ACHN (cell line): ENCODE results near the gene PLEKHA1.

Experiments used
- DNase-seq: peaks from one replicate; pipeline ENCODE4 v3.0.0-alpha.2; 2015
- in situ Hi-C: cut with HindIII; loops from 2 replicates; pipeline ENCODE4 v1.10.0; 2017; ENCODE audit warnings: low sequenced_read_pairs, low pct_ligation_motif_present, low pct_unique_long_range_greater_than_20kb

PLEKHA1 gene

GRCh38 chr10:122449153-122449552, 74.6 kb downstream of the PLEKHA1 start:
- in situ Hi-C loops = loop anchor here (25.0 kb wide), 1 partner anchor 162 kb away; no protein-coding TSS in a partner anchor
- no peak for DNase-seq

GRCh38 chr10:122450353-122450990, 76.0 kb downstream of the PLEKHA1 start:
- no peak for DNase-seq
- in situ Hi-C loops = no loop called here

- in situ Hi-C loops = no loop called here
- DNase-seq = no peak
Observed at GRCh38 chr10:122454071-122454470, 79.6 kb downstream of the PLEKHA1 start.

- in situ Hi-C loops = no loop called here
- DNase-seq = no peak
Observed at GRCh38 chr10:122454603-122455080, 80.1 kb downstream of the PLEKHA1 start, which contains the start of gene ARMS2. ARMS2 (plus strand) TSS chr10:122454653; CDS start chr10:122454728, 75 bp downstream.

GRCh38 chr10:122455376-122456079, 81.0 kb downstream of the PLEKHA1 start:
- in situ Hi-C loops = no loop called here
- DNase-seq = no peak

GRCh38 chr10:122457934-122458333, 83.4 kb downstream of the PLEKHA1 start:
- in situ Hi-C loops = no loop called here
- DNase-seq = no peak

- in situ Hi-C loops = no loop called here
- DNase-seq = no peak
Observed at GRCh38 chr10:122458693-122459092, 84.2 kb downstream of the PLEKHA1 start.

- no peak for DNase-seq
- in situ Hi-C loops = no loop called here
Observed at GRCh38 chr10:122459561-122460273, 85.2 kb downstream of the PLEKHA1 start.

GRCh38 chr10:122460891-122461293, 86.4 kb downstream of the PLEKHA1 start:
- DNase-seq = no peak
- in situ Hi-C loops = no loop called here

GRCh38 chr10:122461367-122461728, 86.8 kb downstream of the PLEKHA1 start, which contains the start of gene HTRA1:
HTRA1 (plus strand) TSS chr10:122461553; CDS start chr10:122461653, 100 bp downstream.
- peak; percentile 77 for DNase-seq
- in situ Hi-C loops = no loop called here

- no peak for DNase-seq
- in situ Hi-C loops = no loop called here
Observed at GRCh38 chr10:122461729-122462532, 87.4 kb downstream of the PLEKHA1 start.

GRCh38 chr10:122462533-122463465, 88.3 kb downstream of the PLEKHA1 start:
- DNase-seq = no peak
- in situ Hi-C loops = no loop called here

GRCh38 chr10:122463466-122464249, 89.2 kb downstream of the PLEKHA1 start:
- in situ Hi-C loops = no loop called here

GRCh38 chr10:122464250-122464510, 89.7 kb downstream of the PLEKHA1 start:
- in situ Hi-C loops = no loop called here
- no peak for DNase-seq

More at GRCh38 chr10:122463466-122464249, 89.2 kb downstream of the PLEKHA1 start:
- DNase-seq = no peak

GRCh38 chr10:122464586-122464985, 90.1 kb downstream of the PLEKHA1 start:
- no peak for DNase-seq
- in situ Hi-C loops = no loop called here

- DNase-seq = no peak
- in situ Hi-C loops = no loop called here
Observed at GRCh38 chr10:122465401-122466040, 91.0 kb downstream of the PLEKHA1 start.

- DNase-seq = no peak
- in situ Hi-C loops = no loop called here
Observed at GRCh38 chr10:122466951-122467381, 92.5 kb downstream of the PLEKHA1 start.
